GM12801 (cell line): ENCODE results near the gene HERPUD1.

Experiments used
- CTCF ChIP-seq: IDR thresholded peaks from one replicate; pipeline ENCODE4 v1.5.1; 2011; ENCODE audit warnings: control low read depth; ENCODE audit not compliant: insufficient read length; ENCODE audit errors: extremely low read depth

Gene HERPUD1

GRCh38 chr16:56989988-56990387 is 58.0 kb downstream of the HERPUD1 start:
- no peak for TF ChIP-seq CTCF

GRCh38 chr16:56990407-56991286 is 58.7 kb downstream of the HERPUD1 start:
- no peak for TF ChIP-seq CTCF

- TF ChIP-seq CTCF = no peak
These were observed 61.3 kb downstream of the HERPUD1 start for GRCh38 chr16:56993204-56993603.

GRCh38 chr16:56994311-56994710 is 62.4 kb downstream of the HERPUD1 start:
- no peak for TF ChIP-seq CTCF
